Measurements from ENCODE around the gene REXO2. TPM values are rescaled to one million over a fixed set of nuclear protein-coding genes. Genes with fewer than 3 reads are reported as not detected.

The REXO2 gene
- total RNA-seq, 2 experiments from 2014 or later, result 59.9 to 65.0 TPM

DNA sequence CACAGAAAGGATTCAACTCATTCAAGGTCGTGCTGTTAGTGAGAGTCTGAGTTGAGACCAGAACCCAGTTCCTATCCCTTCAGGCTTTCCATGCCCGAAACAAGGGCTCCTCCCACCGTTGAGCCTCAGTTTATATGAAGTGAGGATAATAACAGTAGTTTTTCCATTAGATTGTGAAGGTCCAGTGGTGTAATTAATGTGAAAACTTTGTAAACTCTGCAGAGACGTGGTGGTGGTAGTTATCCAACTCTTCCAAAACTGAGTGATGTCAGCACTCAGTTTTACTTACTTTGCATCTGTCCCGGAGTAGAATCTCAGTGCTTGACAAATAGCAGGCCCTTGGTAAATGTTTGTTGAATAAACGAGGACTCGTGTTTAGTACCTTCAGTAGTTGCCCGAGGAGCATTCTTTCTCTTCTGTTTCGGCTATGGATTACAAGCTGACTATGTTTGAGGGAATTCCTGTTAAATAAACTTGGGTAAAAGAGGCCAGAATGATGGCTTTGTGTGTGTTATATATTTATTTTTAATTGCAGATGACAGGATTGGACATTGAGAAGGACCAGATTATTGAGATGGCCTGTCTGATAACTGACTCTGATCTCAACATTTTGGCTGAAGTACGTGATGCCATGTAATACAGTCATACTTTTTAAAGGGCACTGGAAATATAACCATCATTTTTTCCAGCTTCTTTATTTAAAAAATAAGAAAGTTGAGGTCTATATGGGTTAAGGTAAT lies 1.0 kb downstream of the REXO2 start:
- ChIA-PET POLR2A (no interaction called here), CTCF (ENCODE audit: unreplicated experiment) (no interaction called here)
- TF ChIP-seq, protein P1, sequence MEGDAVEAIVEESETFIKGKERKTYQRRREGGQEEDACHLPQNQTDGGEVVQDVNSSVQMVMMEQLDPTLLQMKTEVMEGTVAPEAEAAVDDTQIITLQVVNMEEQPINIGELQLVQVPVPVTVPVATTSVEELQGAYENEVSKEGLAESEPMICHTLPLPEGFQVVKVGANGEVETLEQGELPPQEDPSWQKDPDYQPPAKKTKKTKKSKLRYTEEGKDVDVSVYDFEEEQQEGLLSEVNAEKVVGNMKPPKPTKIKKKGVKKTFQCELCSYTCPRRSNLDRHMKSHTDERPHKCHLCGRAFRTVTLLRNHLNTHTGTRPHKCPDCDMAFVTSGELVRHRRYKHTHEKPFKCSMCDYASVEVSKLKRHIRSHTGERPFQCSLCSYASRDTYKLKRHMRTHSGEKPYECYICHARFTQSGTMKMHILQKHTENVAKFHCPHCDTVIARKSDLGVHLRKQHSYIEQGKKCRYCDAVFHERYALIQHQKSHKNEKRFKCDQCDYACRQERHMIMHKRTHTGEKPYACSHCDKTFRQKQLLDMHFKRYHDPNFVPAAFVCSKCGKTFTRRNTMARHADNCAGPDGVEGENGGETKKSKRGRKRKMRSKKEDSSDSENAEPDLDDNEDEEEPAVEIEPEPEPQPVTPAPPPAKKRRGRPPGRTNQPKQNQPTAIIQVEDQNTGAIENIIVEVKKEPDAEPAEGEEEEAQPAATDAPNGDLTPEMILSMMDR (conservative IDR thresholded peaks at IDR 0.05; ENCODE audit: low read length), result no peak
- no peak for TF ChIP-seq EZH2phosphoT487 (IDR thresholded peaks at IDR 0.05; ENCODE audit: borderline replicate concordance, low read depth, low read length)
- peak overlapping the region; percentile 88 for H3K4me2 ChIP-seq (ENCODE audit: low read length)
- no TSS peak for BruUV-seq (replicated peaks)
- H3K27ac ChIP-seq (ENCODE audit: low read depth, low read length, poor library complexity, severe bottlenecking), result no peak overlapping the region
- peak overlapping the region; percentile 87; the same call in 1 of the 2 replicates for H2AFZ ChIP-seq (ENCODE audit: low read length)
- H3K36me3 ChIP-seq (ENCODE audit: insufficient read depth, low read length), result peaks cover 18% of the 10 kb centered on the region
- H3K4me1 ChIP-seq (ENCODE audit: insufficient read depth, low read length, poor library complexity, severe bottlenecking), result peaks cover 21% of the 10 kb centered on the region
- no peaks in the 10 kb centered on the region for H4K20me1 ChIP-seq (ENCODE audit: insufficient read depth, low read length)
- H3K4me3 ChIP-seq (ENCODE audit: low read depth, low read length, poor library complexity, severe bottlenecking), result peak overlapping the region; percentile 91
- peaks cover 16% of the 10 kb centered on the region; the same call in 1 of the 2 replicates for H3K79me2 ChIP-seq (ENCODE audit: insufficient read depth, low read depth, low read length)
- peak; percentile 11 for DNase-seq (ENCODE audit: low spot score)
- H3K9me2 ChIP-seq (ENCODE audit: insufficient read depth, low read length), result 0 out of 2 replicates have a peak, but pooled peaks cover 3% of the 10 kb centered on the region
- intact Hi-C loops (cut with micrococcal nuclease; ENCODE audit: unreplicated experiment), result no loop called here
- H3K9me3 ChIP-seq (ENCODE audit: low read length), result no peaks in the 10 kb centered on the region

- no peaks in the 10 kb centered on the region for H4K20me1 ChIP-seq (ENCODE audit: insufficient read depth, low read length)
- peaks cover 21% of the 10 kb centered on the region for H3K4me1 ChIP-seq (ENCODE audit: insufficient read depth, low read length, poor library complexity, severe bottlenecking)
- peaks cover 26% of the 10 kb centered on the region for H3K36me3 ChIP-seq (ENCODE audit: insufficient read depth, low read length)
- peak overlapping the region; percentile 91 for H3K4me3 ChIP-seq (ENCODE audit: low read depth, low read length, poor library complexity, severe bottlenecking)
- DNase-seq (ENCODE audit: low spot score), result peak; percentile 5
- H3K9me2 ChIP-seq (ENCODE audit: insufficient read depth, low read length), result 0 out of 2 replicates have a peak, but pooled peaks cover 3% of the 10 kb centered on the region
- intact Hi-C loops (cut with micrococcal nuclease; ENCODE audit: unreplicated experiment), result no loop called here
- no TSS peak for BruUV-seq (replicated peaks)
- H3K27ac ChIP-seq (ENCODE audit: low read depth, low read length, poor library complexity, severe bottlenecking), result no peak overlapping the region
- H3K4me2 ChIP-seq (ENCODE audit: low read length), result peak overlapping the region; percentile 88
- no peaks in the 10 kb centered on the region for H3K9me3 ChIP-seq (ENCODE audit: low read length)
- H3K79me2 ChIP-seq (ENCODE audit: insufficient read depth, low read depth, low read length), result peaks cover 16% of the 10 kb centered on the region; the same call in 1 of the 2 replicates
- POLR2A ChIA-PET, result no interaction called here
- no peak overlapping the region for H2AFZ ChIP-seq (ENCODE audit: low read length)
- CTCF ChIA-PET (ENCODE audit: unreplicated experiment), result no interaction called here
- no peak for TF ChIP-seq EZH2phosphoT487 (IDR thresholded peaks at IDR 0.05; ENCODE audit: borderline replicate concordance, low read depth, low read length)
- TF ChIP-seq, protein P1 (conservative IDR thresholded peaks at IDR 0.05; ENCODE audit: low read length), result no peak
These were observed 1.9 kb downstream of the REXO2 start for GRCh38 chr11:114440971-114441763.
